ENCODE results near the gene WFIKKN2.

Gene WFIKKN2

GRCh38 chr17:50822550-50822949, 12.8 kb upstream of the WFIKKN2 start:
- DNase-seq (ENCODE audit: extremely low spot score), result no peak
- POLR2A ChIA-PET, result no interaction called here
- TF ChIP-seq BHLHE40 (IDR thresholded peaks at IDR 0.05; ENCODE audit: borderline replicate concordance) (no peak), HDGF (IDR thresholded peaks at IDR 0.05; ENCODE audit: borderline replicate concordance) (no peak), NFRKB (IDR thresholded peaks at IDR 0.05) (no peak), ELF4 (IDR thresholded peaks at IDR 0.05) (no peak), TARDBP (IDR thresholded peaks at IDR 0.05) (no peak), FOXK2 (IDR thresholded peaks at IDR 0.05) (no peak), FOXM1 (IDR thresholded peaks at IDR 0.05; ENCODE audit: borderline replicate concordance) (no peak), ARNT (IDR thresholded peaks at IDR 0.05) (no peak), L3MBTL2 (conservative IDR thresholded peaks at IDR 0.05) (no peak), SP1 (IDR thresholded peaks at IDR 0.05) (no peak), FOXA1 (IDR thresholded peaks at IDR 0.05) (no peak), SUZ12 (IDR thresholded peaks at IDR 0.05) (no peak), ZNF384 (IDR thresholded peaks at IDR 0.05) (no peak), LEF1 (IDR thresholded peaks at IDR 0.05; ENCODE audit: borderline replicate concordance) (no peak)
- TF ChIP-seq, protein P1, sequence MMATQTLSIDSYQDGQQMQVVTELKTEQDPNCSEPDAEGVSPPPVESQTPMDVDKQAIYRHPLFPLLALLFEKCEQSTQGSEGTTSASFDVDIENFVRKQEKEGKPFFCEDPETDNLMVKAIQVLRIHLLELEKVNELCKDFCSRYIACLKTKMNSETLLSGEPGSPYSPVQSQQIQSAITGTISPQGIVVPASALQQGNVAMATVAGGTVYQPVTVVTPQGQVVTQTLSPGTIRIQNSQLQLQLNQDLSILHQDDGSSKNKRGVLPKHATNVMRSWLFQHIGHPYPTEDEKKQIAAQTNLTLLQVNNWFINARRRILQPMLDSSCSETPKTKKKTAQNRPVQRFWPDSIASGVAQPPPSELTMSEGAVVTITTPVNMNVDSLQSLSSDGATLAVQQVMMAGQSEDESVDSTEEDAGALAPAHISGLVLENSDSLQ (IDR thresholded peaks at IDR 0.05), result no peak
- CTCF ChIA-PET, result interaction anchor here (1.2 kb wide), 1 partner anchor 40 kb away, joined by 3 read pairs; no protein-coding TSS in a partner anchor

DNA sequence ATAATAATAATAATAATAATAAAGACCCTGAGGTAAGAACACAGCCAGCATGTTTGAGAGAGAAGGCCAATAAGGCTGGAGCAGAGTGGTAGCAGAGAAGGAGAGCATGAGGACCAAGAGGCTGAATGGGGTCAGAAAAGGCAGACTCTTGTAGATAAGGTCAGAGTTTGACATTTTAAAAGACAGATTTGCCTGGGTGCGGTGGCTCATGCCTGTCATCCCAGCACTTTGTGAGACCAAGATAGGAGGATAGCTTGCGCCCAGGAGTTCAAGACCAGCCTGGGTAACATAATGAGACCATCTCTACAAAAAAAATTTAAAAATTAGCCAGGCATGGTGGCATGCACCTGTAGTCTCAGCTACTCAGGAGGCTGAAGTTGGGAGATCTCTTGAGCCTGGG, 11.0 kb upstream of the WFIKKN2 start:
- ChIA-PET CTCF (no interaction called here), POLR2A (no interaction called here)
- TF ChIP-seq L3MBTL2 (conservative IDR thresholded peaks at IDR 0.05), result no peak
- no peak for TF ChIP-seq LEF1 (IDR thresholded peaks at IDR 0.05; ENCODE audit: borderline replicate concordance)
- TF ChIP-seq FOXK2 (IDR thresholded peaks at IDR 0.05), result no peak
- no peak for TF ChIP-seq ELF4 (IDR thresholded peaks at IDR 0.05)
- no peak for TF ChIP-seq NFRKB (IDR thresholded peaks at IDR 0.05)
- no peak for TF ChIP-seq SP1 (IDR thresholded peaks at IDR 0.05)
- no peak for TF ChIP-seq BHLHE40 (IDR thresholded peaks at IDR 0.05; ENCODE audit: borderline replicate concordance)
- no peak for TF ChIP-seq FOXM1 (IDR thresholded peaks at IDR 0.05; ENCODE audit: borderline replicate concordance)
- TF ChIP-seq, protein P1 (IDR thresholded peaks at IDR 0.05), result no peak
- no peak for TF ChIP-seq FOXA1 (IDR thresholded peaks at IDR 0.05)
- no peak for TF ChIP-seq ARNT (IDR thresholded peaks at IDR 0.05)
- no peak for TF ChIP-seq TARDBP (IDR thresholded peaks at IDR 0.05)
- no peak for DNase-seq (ENCODE audit: extremely low spot score)

DNA sequence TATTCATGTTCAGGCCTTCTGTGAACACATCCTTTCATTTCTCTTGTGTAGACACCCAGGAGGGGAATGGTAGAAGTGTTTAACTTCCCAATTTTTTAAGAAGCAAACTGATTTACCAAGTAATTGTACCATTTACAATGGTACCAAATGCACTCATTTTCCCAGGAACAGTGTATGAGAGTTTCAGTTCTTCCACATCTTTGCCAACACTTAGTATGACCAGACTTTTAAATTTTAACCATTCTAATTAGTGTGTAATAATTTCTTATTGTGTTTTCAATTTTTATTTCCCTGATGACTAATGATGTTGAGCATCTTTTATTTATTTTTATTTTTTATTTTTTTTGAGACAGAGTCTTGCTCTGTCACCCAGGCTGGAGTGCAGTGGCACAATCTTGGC, 10.2 kb upstream of the WFIKKN2 start:
- no peak for TF ChIP-seq SP1 (IDR thresholded peaks at IDR 0.05)
- TF ChIP-seq ARNT (IDR thresholded peaks at IDR 0.05), result no peak
- no peak for TF ChIP-seq FOXM1 (IDR thresholded peaks at IDR 0.05; ENCODE audit: borderline replicate concordance)
- no peak for TF ChIP-seq CTBP1 (IDR thresholded peaks at IDR 0.05; ENCODE audit: borderline replicate concordance)
- POLR2A ChIA-PET, result interaction anchor here (0.6 kb wide), 1 partner anchor 36 kb away, joined by 3 read pairs; no protein-coding TSS in a partner anchor
- no peak for DNase-seq (ENCODE audit: extremely low spot score)
- CTCF ChIA-PET, result interaction anchor here (0.6 kb wide), 1 partner anchor 12 kb away, joined by 3 read pairs; no protein-coding TSS in a partner anchor

DNA sequence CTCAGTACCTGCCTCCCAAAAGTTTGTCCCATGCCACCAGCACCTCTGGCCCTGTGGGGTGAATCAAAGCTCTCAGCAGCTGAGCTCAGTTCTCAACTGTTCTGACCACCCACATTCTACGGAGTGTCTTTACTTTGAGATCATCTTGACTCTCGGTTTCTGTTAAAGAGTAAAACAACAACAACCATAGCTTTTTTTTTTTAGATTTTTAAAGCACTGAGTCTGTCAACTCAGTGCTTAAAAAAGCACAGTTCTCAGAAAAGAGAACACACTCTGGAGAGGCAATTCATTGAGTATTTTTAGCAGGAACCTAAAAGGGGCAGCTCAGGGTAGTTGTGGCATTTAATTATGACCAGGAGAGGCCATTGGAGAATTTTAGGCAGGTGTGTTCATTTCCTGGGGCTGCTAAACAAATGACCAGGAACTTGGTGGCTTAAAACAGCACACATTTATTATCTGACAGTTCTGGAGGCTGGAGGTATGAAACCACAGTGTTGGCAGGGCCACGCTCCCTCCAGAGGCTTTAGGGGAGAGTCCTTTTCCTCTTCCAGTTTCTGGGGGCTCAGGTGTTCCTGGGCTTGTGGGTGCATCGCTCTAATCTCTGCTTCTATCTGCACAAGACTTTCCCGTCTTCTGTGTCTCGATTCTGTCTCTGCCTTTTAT, 6.7 kb upstream of the WFIKKN2 start:
- POLR2A ChIA-PET, result no interaction called here

DNA sequence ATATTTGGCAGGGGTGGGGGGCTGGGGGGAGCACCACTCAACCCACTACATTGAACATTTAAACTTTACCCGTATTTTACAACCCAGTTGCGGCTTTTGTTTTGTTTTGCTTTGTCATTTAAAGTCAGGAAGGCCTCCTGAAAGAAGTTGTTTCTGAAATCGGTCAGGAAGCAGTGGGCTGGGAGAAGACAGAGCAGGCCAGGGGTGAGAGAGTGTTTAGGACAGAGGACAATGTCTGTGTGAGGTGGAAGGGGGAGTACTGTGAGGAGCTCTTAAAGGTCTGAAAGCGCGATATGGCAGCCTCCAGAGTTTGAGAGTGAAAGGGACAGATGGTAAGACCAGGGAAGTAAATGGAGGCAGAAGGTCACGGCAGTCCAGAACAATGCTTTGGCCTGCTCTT, 6.1 kb upstream of the WFIKKN2 start:
- DNase-seq (ENCODE audit: extremely low spot score), result no peak
- TF ChIP-seq SUZ12 (IDR thresholded peaks at IDR 0.05) (no peak), LEF1 (IDR thresholded peaks at IDR 0.05; ENCODE audit: borderline replicate concordance) (no peak), ZNF384 (IDR thresholded peaks at IDR 0.05) (no peak), SP1 (IDR thresholded peaks at IDR 0.05) (no peak), CTBP1 (IDR thresholded peaks at IDR 0.05; ENCODE audit: borderline replicate concordance) (no peak), ARNT (IDR thresholded peaks at IDR 0.05) (no peak), FOXK2 (IDR thresholded peaks at IDR 0.05) (no peak), TARDBP (IDR thresholded peaks at IDR 0.05) (no peak), NFRKB (IDR thresholded peaks at IDR 0.05) (no peak), L3MBTL2 (conservative IDR thresholded peaks at IDR 0.05) (no peak)
- TF ChIP-seq, protein P1 (IDR thresholded peaks at IDR 0.05), result no peak
- ChIA-PET CTCF (interaction anchor here (1.1 to 1.7 kb wide), 3 partner anchors 13 to 46 kb away, joined by 4 to 6 read pairs (median 4); no protein-coding TSS in a partner anchor), POLR2A (no interaction called here)

More for the DNA sequence above, 6.7 kb upstream of the WFIKKN2 start:
- DNase-seq (ENCODE audit: extremely low spot score), result no peak
- CTCF ChIA-PET, result interaction anchor here (1.0 to 1.7 kb wide), 3 partner anchors 12 to 46 kb away, joined by 4 to 9 read pairs (median 4); no protein-coding TSS in a partner anchor
- TF ChIP-seq ZNF384 (IDR thresholded peaks at IDR 0.05) (no peak), LEF1 (IDR thresholded peaks at IDR 0.05; ENCODE audit: borderline replicate concordance) (no peak), L3MBTL2 (conservative IDR thresholded peaks at IDR 0.05) (no peak), SUZ12 (IDR thresholded peaks at IDR 0.05) (no peak), HDGF (IDR thresholded peaks at IDR 0.05; ENCODE audit: borderline replicate concordance) (no peak)
- TF ChIP-seq, protein P1 (IDR thresholded peaks at IDR 0.05), result no peak

GRCh38 chr17:50830352-50830751, 5.0 kb upstream of the WFIKKN2 start:
- ChIA-PET POLR2A (no interaction called here), CTCF (interaction anchor here (1.1 to 1.7 kb wide), 3 partner anchors 13 to 47 kb away, joined by 4 to 6 read pairs (median 4); no protein-coding TSS in a partner anchor)
- TF ChIP-seq BHLHE40 (IDR thresholded peaks at IDR 0.05; ENCODE audit: borderline replicate concordance) (no peak), ZNF384 (IDR thresholded peaks at IDR 0.05) (no peak), ARNT (IDR thresholded peaks at IDR 0.05) (no peak), SUZ12 (IDR thresholded peaks at IDR 0.05) (no peak)
- DNase-seq (ENCODE audit: extremely low spot score), result no peak

All from HEK293T (cell line).